Stimulated activated naive CD8-positive, alpha-beta T cell treated with anti-CD3 and anti-CD28 coated beads, Interleukin-15, Interleukin-2, amounts not matched to agents 100 ng/mL and 50 ng/mL, for 24 hours (primary cell): ENCODE measurements around the gene NNMT.
A peak's percentile ranks its signal among the peaks of the same experiment; 100 is the strongest.

Experiments used
- H3K27ac Mint-ChIP-seq: one replicate; pipeline ENCODE4 v1.8.0; 2021; ENCODE audit warnings: mild to moderate bottlenecking, mixed read lengths
- H3K27me3 Mint-ChIP-seq: one replicate; pipeline ENCODE4 v1.8.0; 2021; ENCODE audit warnings: mixed read lengths
- H3K36me3 Mint-ChIP-seq: one replicate; pipeline ENCODE4 v1.8.0; 2021; ENCODE audit warnings: low read depth, mixed read lengths
- H3K4me1 Mint-ChIP-seq: one replicate; pipeline ENCODE4 v1.8.0; 2021; ENCODE audit warnings: low read depth, mixed read lengths
- H3K4me3 Mint-ChIP-seq: one replicate; pipeline ENCODE4 v1.8.0; 2021; ENCODE audit warnings: mild to moderate bottlenecking, mixed read lengths
- H3K9me3 Mint-ChIP-seq: one replicate; pipeline ENCODE4 v1.8.0; 2021; ENCODE audit warnings: mixed read lengths

Gene NNMT

GRCh38 chr11:114304065-114304464 lies 7.9 kb downstream of the NNMT start:
- H3K4me3 Mint-ChIP-seq, result no peak overlapping the region
- H3K36me3 Mint-ChIP-seq, result no peaks in the 10 kb centered on the region
- peaks cover 9% of the 10 kb centered on the region for H3K9me3 Mint-ChIP-seq
- H3K27ac Mint-ChIP-seq, result no peak overlapping the region
- H3K4me1 Mint-ChIP-seq, result peaks cover 4% of the 10 kb centered on the region
- peaks cover 42% of the 10 kb centered on the region for H3K27me3 Mint-ChIP-seq

- Mint-ChIP-seq H3K9me3 (peaks cover 9% of the 10 kb centered on the region), H3K36me3 (no peaks in the 10 kb centered on the region), H3K4me1 (peaks cover 4% of the 10 kb centered on the region), H3K27ac (no peak overlapping the region), H3K27me3 (peaks cover 44% of the 10 kb centered on the region), H3K4me3 (no peak overlapping the region)
These were observed 8.8 kb downstream of the NNMT start for GRCh38 chr11:114304969-114305368.

GRCh38 chr11:114307524-114308203 lies 11.5 kb downstream of the NNMT start:
- H3K4me3 Mint-ChIP-seq, result no peak overlapping the region

GRCh38 chr11:114308689-114309089 lies 12.5 kb downstream of the NNMT start:
- H3K9me3 Mint-ChIP-seq, result no peaks in the 10 kb centered on the region
- no peak overlapping the region for H3K27ac Mint-ChIP-seq
- no peak overlapping the region for H3K4me3 Mint-ChIP-seq
- peaks cover 4% of the 10 kb centered on the region for H3K4me1 Mint-ChIP-seq
- no peaks in the 10 kb centered on the region for H3K36me3 Mint-ChIP-seq
- peaks cover 43% of the 10 kb centered on the region for H3K27me3 Mint-ChIP-seq

More at GRCh38 chr11:114307524-114308203, 11.5 kb downstream of the NNMT start:
- Mint-ChIP-seq H3K4me1 (peaks cover 4% of the 10 kb centered on the region), H3K36me3 (no peaks in the 10 kb centered on the region), H3K27me3 (peaks cover 43% of the 10 kb centered on the region), H3K9me3 (no peaks in the 10 kb centered on the region), H3K27ac (no peak overlapping the region)

GRCh38 chr11:114309517-114309916 lies 13.3 kb downstream of the NNMT start:
- Mint-ChIP-seq H3K9me3 (no peaks in the 10 kb centered on the region), H3K27ac (no peak overlapping the region), H3K4me1 (peaks cover 4% of the 10 kb centered on the region), H3K36me3 (no peaks in the 10 kb centered on the region), H3K27me3 (peaks cover 38% of the 10 kb centered on the region), H3K4me3 (no peak overlapping the region)

GRCh38 chr11:114310095-114310494 lies 13.9 kb downstream of the NNMT start:
- Mint-ChIP-seq H3K4me3 (no peak overlapping the region), H3K27ac (no peak overlapping the region), H3K27me3 (peaks cover 38% of the 10 kb centered on the region), H3K4me1 (peaks cover 4% of the 10 kb centered on the region), H3K9me3 (no peaks in the 10 kb centered on the region), H3K36me3 (no peaks in the 10 kb centered on the region)

- H3K4me3 Mint-ChIP-seq, result no peak overlapping the region
- H3K27ac Mint-ChIP-seq, result no peak overlapping the region
- no peaks in the 10 kb centered on the region for H3K36me3 Mint-ChIP-seq
- H3K4me1 Mint-ChIP-seq, result peaks cover 18% of the 10 kb centered on the region
- no peaks in the 10 kb centered on the region for H3K9me3 Mint-ChIP-seq
- H3K27me3 Mint-ChIP-seq, result peaks cover 33% of the 10 kb centered on the region
These were observed 15.7 kb downstream of the NNMT start for GRCh38 chr11:114311946-114312345.

GRCh38 chr11:114314096-114314495 lies 17.9 kb downstream of the NNMT start:
- Mint-ChIP-seq H3K27me3 (peaks cover 11% of the 10 kb centered on the region), H3K36me3 (no peaks in the 10 kb centered on the region), H3K4me3 (no peak overlapping the region), H3K27ac (no peak overlapping the region), H3K9me3 (no peaks in the 10 kb centered on the region), H3K4me1 (peaks cover 14% of the 10 kb centered on the region)

GRCh38 chr11:114315749-114316368 lies 19.7 kb downstream of the NNMT start:
- peaks cover 3% of the 10 kb centered on the region for H3K27me3 Mint-ChIP-seq
- no peaks in the 10 kb centered on the region for H3K9me3 Mint-ChIP-seq
- peak overlapping the region; percentile 26 for H3K27ac Mint-ChIP-seq
- H3K4me3 Mint-ChIP-seq, result peak overlapping the region; percentile 55
- H3K36me3 Mint-ChIP-seq, result no peaks in the 10 kb centered on the region
- H3K4me1 Mint-ChIP-seq, result peaks cover 14% of the 10 kb centered on the region

GRCh38 chr11:114316980-114317786 lies 21.0 kb downstream of the NNMT start:
- H3K9me3 Mint-ChIP-seq, result no peaks in the 10 kb centered on the region
- no peaks in the 10 kb centered on the region for H3K27me3 Mint-ChIP-seq
- no peak overlapping the region for H3K27ac Mint-ChIP-seq
- no peak overlapping the region for H3K4me3 Mint-ChIP-seq
- no peaks in the 10 kb centered on the region for H3K36me3 Mint-ChIP-seq
- peaks cover 14% of the 10 kb centered on the region for H3K4me1 Mint-ChIP-seq

GRCh38 chr11:114317787-114318137 lies 21.6 kb downstream of the NNMT start:
- Mint-ChIP-seq H3K27me3 (no peaks in the 10 kb centered on the region), H3K27ac (no peak overlapping the region), H3K36me3 (no peaks in the 10 kb centered on the region), H3K9me3 (no peaks in the 10 kb centered on the region), H3K4me3 (no peak overlapping the region), H3K4me1 (peaks cover 14% of the 10 kb centered on the region)

- no peak overlapping the region for H3K4me3 Mint-ChIP-seq
- no peaks in the 10 kb centered on the region for H3K27me3 Mint-ChIP-seq
- peaks cover 14% of the 10 kb centered on the region for H3K4me1 Mint-ChIP-seq
- H3K27ac Mint-ChIP-seq, result no peak overlapping the region
- H3K9me3 Mint-ChIP-seq, result no peaks in the 10 kb centered on the region
- no peaks in the 10 kb centered on the region for H3K36me3 Mint-ChIP-seq
These were observed 22.2 kb downstream of the NNMT start for GRCh38 chr11:114318361-114318760.

GRCh38 chr11:114319716-114320328 lies 23.6 kb downstream of the NNMT start:
- Mint-ChIP-seq H3K4me3 (no peak overlapping the region), H3K27me3 (no peaks in the 10 kb centered on the region), H3K4me1 (peaks cover 14% of the 10 kb centered on the region), H3K27ac (no peak overlapping the region), H3K36me3 (no peaks in the 10 kb centered on the region), H3K9me3 (no peaks in the 10 kb centered on the region)

GRCh38 chr11:114321621-114322257 lies 25.5 kb downstream of the NNMT start:
- H3K4me1 Mint-ChIP-seq, result peaks cover 2% of the 10 kb centered on the region
- H3K27ac Mint-ChIP-seq, result no peak overlapping the region
- no peak overlapping the region for H3K4me3 Mint-ChIP-seq
- H3K9me3 Mint-ChIP-seq, result no peaks in the 10 kb centered on the region
- no peaks in the 10 kb centered on the region for H3K36me3 Mint-ChIP-seq
- H3K27me3 Mint-ChIP-seq, result no peaks in the 10 kb centered on the region
